Muscle layer of duodenum (tissue), 2 donors: ENCODE data around the gene CCK.

Experiments
- H3K27ac ChIP-seq: one replicate; pipeline ENCODE4 v1.7.0; 2013; ENCODE audit warnings: mild to moderate bottlenecking, low read length
- H3K27me3 ChIP-seq: one replicate; pipeline ENCODE4 v1.7.0; 2013; ENCODE audit warnings: low read depth, mild to moderate bottlenecking, control low read depth, low read length
- H3K36me3 ChIP-seq, 2 donors: one replicate each; pipeline ENCODE4 v1.7.0; 2013; ENCODE audit warnings: low read length in 2 of 2, control low read depth in 1 of 2, mild to moderate bottlenecking in 1 of 2; ENCODE audit not compliant: insufficient read depth in 2 of 2, control insufficient read depth in 1 of 2
- H3K4me1 ChIP-seq, 2 donors: one replicate each; pipeline ENCODE4 v1.7.0; 2013; ENCODE audit warnings: low read length in 2 of 2, mild to moderate bottlenecking in 2 of 2, control low read depth in 1 of 2, moderate library complexity in 1 of 2; ENCODE audit not compliant: insufficient read depth in 2 of 2, control insufficient read depth in 1 of 2
- H3K4me3 ChIP-seq, 2 donors: one replicate each; pipeline ENCODE4 v1.7.0; 2013; ENCODE audit warnings: low read length in 2 of 2, low read depth in 1 of 2, mild to moderate bottlenecking in 1 of 2
- H3K9me3 ChIP-seq, 2 donors: one replicate each; pipeline ENCODE4 v1.7.0; 2013; ENCODE audit warnings: low read length in 2 of 2, control low read depth in 1 of 2, mild to moderate bottlenecking in 1 of 2; ENCODE audit not compliant: control insufficient read depth in 1 of 2
- donor health status: healthy.

CCK gene

GRCh38 chr3:42224178-42224577 is 41.8 kb downstream of the CCK start:
- no peak overlapping the region for H3K27ac ChIP-seq
- no peaks in the 10 kb centered on the region for H3K9me3 ChIP-seq
- peaks cover 32 to 55% of the 10 kb centered on the region in 2 donors for H3K36me3 ChIP-seq
- H3K27me3 ChIP-seq: no peaks in the 10 kb centered on the region
- no peaks in the 10 kb centered on the region for H3K4me1 ChIP-seq
- H3K4me3 ChIP-seq: no peak overlapping the region

DNA sequence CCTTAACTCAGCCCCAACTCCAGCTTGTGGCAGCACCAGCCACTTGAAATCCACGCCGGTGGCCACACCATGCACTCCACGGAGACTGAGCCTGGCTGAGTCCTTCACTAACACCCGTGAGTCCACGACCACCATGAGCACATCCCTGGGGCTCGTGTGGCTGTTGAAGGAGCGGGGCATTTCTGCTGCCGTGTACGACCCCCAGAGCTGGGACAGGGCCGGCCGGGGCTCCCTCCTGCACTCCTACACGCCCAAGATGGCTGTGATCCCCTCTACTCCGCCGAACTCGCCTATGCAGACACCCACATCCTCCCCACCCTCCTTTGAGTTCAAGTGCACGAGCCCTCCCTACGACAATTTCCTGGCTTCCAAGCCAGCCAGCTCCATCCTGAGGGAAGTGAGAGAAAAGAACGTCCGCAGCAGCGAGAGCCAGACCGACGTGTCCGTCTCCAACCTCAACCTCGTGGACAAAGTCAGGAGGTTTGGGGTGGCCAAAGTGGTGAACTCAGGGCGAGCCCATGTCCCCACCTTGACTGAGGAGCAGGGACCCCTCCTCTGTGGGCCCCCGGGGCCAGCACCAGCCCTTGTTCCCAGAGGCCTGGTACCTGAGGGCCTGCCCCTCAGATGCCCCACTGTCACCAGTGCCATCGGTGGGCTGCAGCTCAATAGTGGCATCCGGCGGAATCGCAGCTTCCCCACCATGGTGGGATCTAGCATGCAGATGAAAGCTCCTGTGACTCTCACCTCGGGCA is 42.9 kb downstream of the CCK start:
- peaks cover 32 to 63% of the 10 kb centered on the region in 2 donors for H3K36me3 ChIP-seq

DNA sequence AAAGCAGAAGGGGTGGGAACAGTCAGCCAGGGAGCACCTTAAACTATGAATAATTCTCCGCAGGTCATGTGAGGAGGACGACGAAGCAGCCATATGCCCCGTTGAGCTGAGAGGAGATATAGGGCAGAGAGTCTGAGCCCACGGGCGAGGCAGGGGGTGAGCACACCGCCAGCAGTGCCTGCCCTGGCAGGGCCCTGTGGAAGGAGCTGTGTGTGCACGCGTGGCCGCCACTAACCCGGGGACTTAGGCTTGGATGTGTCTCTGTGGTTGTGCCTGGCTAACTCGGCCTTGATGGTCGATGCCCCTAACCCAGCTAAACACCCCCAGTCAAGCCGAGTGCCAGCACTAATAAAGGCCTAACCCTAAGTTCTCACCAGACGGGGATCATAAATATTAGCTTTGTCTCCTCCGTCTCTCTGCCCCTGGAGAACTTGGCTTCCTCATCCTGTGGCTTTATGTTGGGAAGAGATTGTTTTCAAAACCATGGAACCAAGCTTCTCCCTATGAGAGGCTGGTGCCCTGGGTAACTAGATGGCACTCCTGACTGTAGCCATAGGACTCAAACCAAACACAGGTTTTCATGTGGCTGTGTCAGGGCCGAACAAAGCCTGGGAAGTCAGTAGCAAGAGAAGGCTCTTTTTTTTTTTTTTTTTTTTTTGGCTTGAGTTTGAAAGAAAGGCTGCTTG is 45.4 kb downstream of the CCK start:
- Histone ChIP-seq H3K4me3 (no peak overlapping the region), H3K9me3 (no peaks in the 10 kb centered on the region), H3K27me3 (no peaks in the 10 kb centered on the region), H3K36me3 (peaks cover 32 to 73% of the 10 kb centered on the region in 2 donors), H3K4me1 (no peaks in the 10 kb centered on the region), H3K27ac (no peak overlapping the region)

More for the DNA sequence above, 42.9 kb downstream of the CCK start:
- Histone ChIP-seq H3K9me3 (no peaks in the 10 kb centered on the region), H3K27ac (no peak overlapping the region), H3K4me1 (no peaks in the 10 kb centered on the region), H3K27me3 (no peaks in the 10 kb centered on the region), H3K4me3 (no peak overlapping the region)

- no peaks in the 10 kb centered on the region for H3K9me3 ChIP-seq
- no peak overlapping the region for H3K27ac ChIP-seq
- H3K4me3 ChIP-seq: no peak overlapping the region
- no peaks in the 10 kb centered on the region for H3K27me3 ChIP-seq
- H3K4me1 ChIP-seq: peaks cover 0 to 6% of the 10 kb centered on the region in 2 donors
- peaks cover 15 to 59% of the 10 kb centered on the region in 2 donors for H3K36me3 ChIP-seq
These were observed 49.1 kb downstream of the CCK start for GRCh38 chr3:42216931-42217333.

DNA sequence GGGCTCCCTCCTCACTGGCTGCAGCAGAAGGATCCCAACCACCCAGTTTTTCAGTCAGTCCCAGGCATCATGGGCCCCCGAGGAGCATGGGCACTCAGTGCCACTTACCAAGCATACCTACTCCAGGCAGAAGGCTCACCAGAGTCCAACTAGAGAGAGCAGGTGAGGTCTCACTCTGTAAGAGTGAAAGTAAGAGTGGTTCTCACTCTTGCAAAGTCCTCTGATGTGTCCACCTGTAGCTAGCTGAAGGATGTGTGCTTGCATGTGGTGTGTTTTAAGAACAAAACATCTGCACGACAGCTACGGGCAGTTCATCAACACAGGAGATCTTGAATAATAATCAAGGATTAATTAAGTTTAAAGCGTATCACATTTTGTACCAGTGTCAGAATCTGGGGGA is 49.7 kb downstream of the CCK start:
- no peak overlapping the region for H3K4me3 ChIP-seq
- H3K9me3 ChIP-seq: no peaks in the 10 kb centered on the region
- no peak overlapping the region for H3K27ac ChIP-seq
- peaks cover 0 to 6% of the 10 kb centered on the region in 2 donors for H3K4me1 ChIP-seq
- H3K36me3 ChIP-seq: peaks cover 21 to 59% of the 10 kb centered on the region in 2 donors
- no peaks in the 10 kb centered on the region for H3K27me3 ChIP-seq

DNA sequence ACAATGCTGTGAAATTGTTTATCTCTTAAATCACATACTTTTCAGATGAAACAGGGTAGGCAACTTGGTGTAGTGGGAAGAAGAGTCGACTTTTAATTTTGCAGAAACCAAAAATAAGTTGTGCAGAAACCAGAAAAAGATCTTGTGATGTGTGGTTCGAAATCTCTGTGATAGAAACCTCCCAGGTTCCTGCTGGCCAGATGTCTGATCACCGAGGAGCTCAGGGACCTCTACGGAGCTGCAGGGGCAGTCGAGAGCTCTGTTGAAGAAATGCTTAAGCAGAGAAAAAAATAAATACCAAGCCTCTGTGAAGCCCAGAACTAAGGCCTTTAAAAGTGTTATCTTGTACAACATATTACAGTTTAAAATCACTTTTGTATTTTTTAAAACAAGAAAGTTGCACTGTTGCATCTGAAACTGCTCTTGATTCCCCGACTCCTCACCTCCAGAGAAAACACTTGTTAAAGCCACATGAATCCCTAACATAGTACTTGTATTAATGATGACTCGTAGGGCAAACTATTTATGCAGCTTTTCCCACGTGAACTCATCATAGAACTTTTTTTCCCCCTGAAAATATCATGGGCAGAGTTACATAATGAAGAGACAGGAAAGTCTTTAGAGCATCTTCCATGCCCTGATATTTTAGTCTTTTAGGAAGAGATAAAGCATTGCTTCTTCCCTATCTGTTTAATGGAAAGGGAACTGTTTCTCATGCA is 51.3 kb downstream of the CCK start:
- no peaks in the 10 kb centered on the region for H3K27me3 ChIP-seq
- no peaks in the 10 kb centered on the region for H3K9me3 ChIP-seq
- peaks cover 0 to 6% of the 10 kb centered on the region in 2 donors for H3K4me1 ChIP-seq
- no peak overlapping the region for H3K4me3 ChIP-seq
- peaks cover 28 to 63% of the 10 kb centered on the region in 2 donors for H3K36me3 ChIP-seq
- H3K27ac ChIP-seq: no peak overlapping the region

DNA sequence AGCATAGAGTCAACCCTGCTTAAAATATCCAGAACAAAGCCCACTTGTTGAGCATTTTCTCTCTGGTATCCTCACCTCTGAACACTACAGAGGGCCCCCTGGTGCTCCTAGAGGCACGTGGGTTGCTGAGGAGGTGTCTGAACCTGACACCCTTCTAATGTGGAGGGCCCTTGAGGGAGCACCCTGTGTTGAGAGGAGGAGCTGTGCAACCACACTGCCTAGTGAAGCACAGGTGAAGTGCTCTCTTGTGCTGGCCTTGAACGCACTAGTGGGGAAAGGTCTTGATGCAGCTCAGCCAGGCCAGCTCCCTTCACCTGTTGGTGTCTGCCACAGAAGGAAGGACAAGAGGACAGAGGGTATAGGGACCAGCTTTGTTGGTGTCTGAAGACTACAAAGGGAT is 51.9 kb downstream of the CCK start:
- H3K27ac ChIP-seq: no peak overlapping the region
- peaks cover 34 to 65% of the 10 kb centered on the region in 2 donors for H3K36me3 ChIP-seq
- H3K27me3 ChIP-seq: no peaks in the 10 kb centered on the region
- H3K4me3 ChIP-seq: no peak overlapping the region
- no peaks in the 10 kb centered on the region for H3K9me3 ChIP-seq
- H3K4me1 ChIP-seq: peaks cover 0 to 6% of the 10 kb centered on the region in 2 donors

DNA sequence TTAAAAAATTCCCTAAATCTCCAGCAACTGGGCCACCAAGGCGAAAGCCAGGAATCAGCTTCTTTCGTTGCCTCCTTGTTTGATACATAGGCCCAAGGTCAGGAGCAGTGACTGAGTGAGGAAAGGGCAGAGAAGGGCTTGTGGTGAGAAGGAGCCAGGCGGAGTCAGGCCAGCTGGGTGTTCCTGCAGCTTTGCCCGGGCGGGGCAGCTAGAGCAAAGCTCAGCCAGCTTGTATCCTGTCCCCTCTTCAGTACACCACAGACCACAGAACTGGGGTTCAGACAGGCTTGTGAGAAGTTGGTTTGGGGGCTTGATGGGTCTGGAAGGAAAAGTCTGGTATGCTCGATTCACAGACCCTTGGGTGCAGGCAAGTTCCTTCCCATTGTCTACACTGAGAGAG is 52.6 kb downstream of the CCK start:
- H3K27me3 ChIP-seq: no peaks in the 10 kb centered on the region
- H3K4me1 ChIP-seq: peaks cover 0 to 6% of the 10 kb centered on the region in 2 donors
- peaks cover 41 to 65% of the 10 kb centered on the region in 2 donors for H3K36me3 ChIP-seq
- no peak overlapping the region for H3K27ac ChIP-seq
- no peak overlapping the region for H3K4me3 ChIP-seq
- no peaks in the 10 kb centered on the region for H3K9me3 ChIP-seq

DNA sequence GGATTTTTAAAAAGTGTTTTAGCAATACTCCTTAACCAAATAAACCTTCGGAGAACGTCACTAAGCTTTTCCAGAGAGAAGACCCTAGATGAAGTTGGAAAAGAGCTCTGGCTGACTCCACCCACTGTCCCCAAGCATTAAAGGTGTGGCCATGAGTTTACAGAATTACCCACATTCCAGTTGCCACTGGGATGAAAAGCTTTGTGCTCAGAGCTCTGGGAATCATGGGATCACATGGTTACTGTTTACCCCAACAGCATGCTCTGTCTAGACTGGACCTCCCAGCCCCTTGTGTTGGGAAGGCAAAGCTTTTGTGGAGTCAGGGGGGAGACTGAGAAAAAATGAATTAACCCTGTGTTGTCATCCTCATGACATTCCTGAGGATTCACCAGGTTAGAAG is 55.3 kb downstream of the CCK start:
- H3K36me3 ChIP-seq: peaks cover 54 to 57% of the 10 kb centered on the region in 2 donors
- H3K27me3 ChIP-seq: no peaks in the 10 kb centered on the region
- no peak overlapping the region for H3K27ac ChIP-seq
- H3K9me3 ChIP-seq: no peaks in the 10 kb centered on the region
- no peak overlapping the region for H3K4me3 ChIP-seq
- peaks cover 0 to 6% of the 10 kb centered on the region in 2 donors for H3K4me1 ChIP-seq

DNA sequence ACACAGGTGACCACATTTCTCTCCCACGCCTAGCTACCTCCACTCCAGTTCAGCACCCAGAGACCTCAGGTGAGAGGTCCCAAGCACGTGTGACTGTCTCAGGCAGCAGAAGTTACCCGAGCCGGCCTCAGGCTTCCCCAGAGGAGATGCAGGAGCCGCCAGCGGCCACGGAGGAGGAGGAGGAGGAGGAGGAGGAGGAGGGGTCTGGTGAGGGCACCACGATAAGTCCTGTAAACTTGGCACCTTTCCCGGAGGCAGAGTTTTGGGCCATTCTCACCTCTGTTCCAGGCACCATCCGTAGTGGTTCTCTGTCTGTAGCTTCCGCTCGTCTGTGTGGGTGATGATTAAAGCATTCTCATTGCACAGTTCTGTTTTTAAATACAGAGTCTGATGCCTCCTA is 56.1 kb downstream of the CCK start:
- no peak overlapping the region for H3K27ac ChIP-seq
- peaks cover 60% of the 10 kb centered on the region in 2 donors for H3K36me3 ChIP-seq
- H3K9me3 ChIP-seq: no peaks in the 10 kb centered on the region
- H3K4me3 ChIP-seq: no peak overlapping the region
- no peaks in the 10 kb centered on the region for H3K27me3 ChIP-seq
- peaks cover 0 to 2% of the 10 kb centered on the region in 2 donors for H3K4me1 ChIP-seq
